Stimulated activated CD4-positive, alpha-beta T cell treated with anti-CD3 and anti-CD28 coated beads, Interleukin-2, amount 100 ng/mL, for 4 hours (primary cell): ENCODE measurements around the gene UBA52.
A peak's percentile ranks its signal among the peaks of the same experiment; 100 is the strongest.
"Not testable (repeated sequence)": the region's sequence is repeated elsewhere in the genome, so short reads cannot be mapped to it uniquely, and the experiment has no call there.

Experiments used
- DNase-seq: peaks from one replicate; pipeline ENCODE4 v3.0.0-alpha.2; 2020; ENCODE audit warnings: low read depth

Gene UBA52

GRCh38 chr19:18557411-18558201 is 14.1 kb upstream of the UBA52 start, which contains the start of gene KXD1:
Gene KXD1 (plus strand): TSS chr19:18557870. CDS start chr19:18562057, 4,187 bp downstream.
- DNase-seq: peak; percentile 99

- DNase-seq: no peak
These were observed 13.5 kb upstream of the UBA52 start for GRCh38 chr19:18558202-18558555.

- no peak for DNase-seq
These were observed 13.1 kb upstream of the UBA52 start for GRCh38 chr19:18558604-18559003.

GRCh38 chr19:18559685-18560084 is 12.0 kb upstream of the UBA52 start:
- DNase-seq: no peak

GRCh38 chr19:18562086-18562485 is 9.6 kb upstream of the UBA52 start:
- DNase-seq: no peak

- DNase-seq: no peak
These were observed 4.7 kb upstream of the UBA52 start for GRCh38 chr19:18566953-18567352.

GRCh38 chr19:18568367-18568766 is 3.3 kb upstream of the UBA52 start:
- no peak for DNase-seq

- DNase-seq: no peak
These were observed 3.1 kb downstream of the UBA52 start for GRCh38 chr19:18574691-18575291.

GRCh38 chr19:18576383-18576782 is 4.7 kb downstream of the UBA52 start:
- no peak for DNase-seq

- DNase-seq: no peak
These were observed 5.8 kb downstream of the UBA52 start for GRCh38 chr19:18577365-18577914.

GRCh38 chr19:18580311-18580710 is 8.7 kb downstream of the UBA52 start:
- no peak for DNase-seq

- DNase-seq: no peak
These were observed 14.6 kb downstream of the UBA52 start for GRCh38 chr19:18586306-18586705.

- no peak for DNase-seq
These were observed 15.9 kb downstream of the UBA52 start for GRCh38 chr19:18587561-18587960.

GRCh38 chr19:18587962-18588610 is 16.4 kb downstream of the UBA52 start:
- no peak for DNase-seq

GRCh38 chr19:18588611-18589379 is 17.1 kb downstream of the UBA52 start, which contains the start of gene REX1BD:
Gene REX1BD (plus strand): TSS chr19:18588798. CDS start chr19:18588802, 4 bp downstream.
- DNase-seq: peak; percentile 90

GRCh38 chr19:18589380-18590272 is 18.0 kb downstream of the UBA52 start:
- DNase-seq: peak; percentile 52

- DNase-seq: no peak
These were observed 18.9 kb downstream of the UBA52 start for GRCh38 chr19:18590273-18591272.

GRCh38 chr19:18591735-18592385 is 20.2 kb downstream of the UBA52 start:
- no peak for DNase-seq

- DNase-seq: not testable (repeated sequence)
These were observed 21.1 kb downstream of the UBA52 start for GRCh38 chr19:18592732-18593131.
